Measurements from ENCODE around the gene FAM83D. TPM values are rescaled to one million over a fixed set of nuclear protein-coding genes. Genes with fewer than 3 reads are reported as not detected.

The FAM83D gene
- polyA plus RNA-seq (2013), result 5.6 TPM

- peak within 1 kb of the TSS in 1 of 2 experiments; percentile 12 for H3K27ac ChIP-seq (ENCODE audit: insufficient read depth in 1 of 2, low read depth in 1 of 2, low read length in 2 of 2, poor library complexity in 1 of 2, severe bottlenecking in 2 of 2)
- ChIA-PET CTCF (interaction anchor here (0.6 to 2.9 kb wide), 7 partner anchors 9 to 123 kb away, joined by 3 to 11 read pairs (median 6); partner anchors contain the start of gene DHX35), POLR2A (no interaction called here)
- peak; percentile 98 to 99 (median 99) for DNase-seq
- H3K27me3 ChIP-seq (replicated peaks in 2 of 5; ENCODE audit: control insufficient read depth in 4 of 5, insufficient read depth in 5 of 5, low read length in 4 of 5), result no peaks in the 10 kb centered on the region
- H3K4me1 ChIP-seq (ENCODE audit: control extremely low read depth in 1 of 4, control insufficient read depth in 4 of 4, insufficient read depth in 4 of 4, low read length in 3 of 4), result peaks cover 9 to 27% (median 20%) of the 10 kb centered on the region in 4 experiments
- H3K36me3 ChIP-seq (ENCODE audit: control insufficient read depth in 4 of 4, insufficient read depth in 4 of 4, low read length in 3 of 4), result peaks cover 0 to 7% (median 2%) of the 10 kb centered on the region in 4 experiments
- under 1% methylated on average over 94 of the region's 95 CpGs for WGBS (ENCODE audit: insufficient coverage)
- peak within 1 kb of the TSS; percentile 59 to 95 (median 80) for H3K4me3 ChIP-seq (ENCODE audit: control insufficient read depth in 1 of 7, extremely low read depth in 1 of 7, insufficient read depth in 4 of 7, low read depth in 2 of 7, low read length in 6 of 7)
- H3K9me3 ChIP-seq (ENCODE audit: control extremely low read depth in 1 of 5, control insufficient read depth in 4 of 5, insufficient read depth in 2 of 5, low read depth in 1 of 5, low read length in 4 of 5), result no peaks in the 10 kb centered on the region
These were observed at the start of gene FAM83D for GRCh38 chr20:38926142-38926933. Gene FAM83D, plus strand, starts transcription at chr20:38926417. Its CDS starts 26 bp downstream, at chr20:38926443.

- POLR2A ChIA-PET, result no interaction called here
- no peak overlapping the region for H3K4me3 ChIP-seq (ENCODE audit: control insufficient read depth in 1 of 7, extremely low read depth in 1 of 7, insufficient read depth in 4 of 7, low read depth in 2 of 7, low read length in 6 of 7)
- 100% methylated on average over 5 of the region's 6 CpGs for WGBS (ENCODE audit: insufficient coverage)
- H3K27me3 ChIP-seq (replicated peaks in 2 of 5; ENCODE audit: control insufficient read depth in 4 of 5, insufficient read depth in 5 of 5, low read length in 4 of 5), result no peaks in the 10 kb centered on the region
- H3K36me3 ChIP-seq (ENCODE audit: control insufficient read depth in 4 of 4, insufficient read depth in 4 of 4, low read length in 3 of 4), result no peaks in the 10 kb centered on the region
- CTCF ChIA-PET, result interaction anchor here (1.0 kb wide), 1 partner anchor 15 kb away, joined by 3 read pairs; no protein-coding TSS in a partner anchor
- DNase-seq, result no peak
- no peak overlapping the region for H3K27ac ChIP-seq (ENCODE audit: insufficient read depth in 1 of 2, low read depth in 1 of 2, low read length in 2 of 2, poor library complexity in 1 of 2, severe bottlenecking in 2 of 2)
- peaks cover 12 to 43% (median 33%) of the 10 kb centered on the region in 4 experiments for H3K4me1 ChIP-seq (ENCODE audit: control extremely low read depth in 1 of 4, control insufficient read depth in 4 of 4, insufficient read depth in 4 of 4, low read length in 3 of 4)
- no peaks in the 10 kb centered on the region for H3K9me3 ChIP-seq (ENCODE audit: control extremely low read depth in 1 of 5, control insufficient read depth in 4 of 5, insufficient read depth in 2 of 5, low read depth in 1 of 5, low read length in 4 of 5)
These were observed 48.7 kb upstream of the FAM83D start for GRCh38 chr20:38877483-38877882.

- DNase-seq, result peak in 2 of 3 donors; percentile 40 to 55
- ChIA-PET POLR2A (interaction anchor here (0.7 to 2.1 kb wide), 2 partner anchors 9 to 45 kb away, joined by 3 to 4 read pairs; no protein-coding TSS in a partner anchor), CTCF (interaction anchor here (1.6 to 3.3 kb wide), 4 partner anchors 9 to 19 kb away, joined by 5 to 16 read pairs (median 8); no protein-coding TSS in a partner anchor)
- WGBS (ENCODE audit: insufficient coverage), result 48% methylated on average over 4 of the region's 9 CpGs
- no peaks in the 10 kb centered on the region for H3K9me3 ChIP-seq (ENCODE audit: control extremely low read depth in 1 of 5, control insufficient read depth in 4 of 5, insufficient read depth in 2 of 5, low read depth in 1 of 5, low read length in 4 of 5)
- no peaks in the 10 kb centered on the region for H3K27me3 ChIP-seq (replicated peaks in 2 of 5; ENCODE audit: control insufficient read depth in 4 of 5, insufficient read depth in 5 of 5, low read length in 4 of 5)
- H3K36me3 ChIP-seq (ENCODE audit: control insufficient read depth in 4 of 4, insufficient read depth in 4 of 4, low read length in 3 of 4), result no peaks in the 10 kb centered on the region
- no peak overlapping the region for H3K27ac ChIP-seq (ENCODE audit: insufficient read depth in 1 of 2, low read depth in 1 of 2, low read length in 2 of 2, poor library complexity in 1 of 2, severe bottlenecking in 2 of 2)
- peaks cover 12 to 39% (median 31%) of the 10 kb centered on the region in 4 experiments for H3K4me1 ChIP-seq (ENCODE audit: control extremely low read depth in 1 of 4, control insufficient read depth in 4 of 4, insufficient read depth in 4 of 4, low read length in 3 of 4)
- no peak overlapping the region for H3K4me3 ChIP-seq (ENCODE audit: control insufficient read depth in 1 of 7, extremely low read depth in 1 of 7, insufficient read depth in 4 of 7, low read depth in 2 of 7, low read length in 6 of 7)
These were observed 47.4 kb upstream of the FAM83D start for GRCh38 chr20:38878866-38879265.

- WGBS (ENCODE audit: insufficient coverage), result 89% methylated on average over 10 of the region's 14 CpGs
- CTCF ChIA-PET, result interaction anchor here (1.3 to 3.3 kb wide), 3 partner anchors 11 to 20 kb away, joined by 3 to 16 read pairs (median 12); no protein-coding TSS in a partner anchor
- POLR2A ChIA-PET, result no interaction called here
- Histone ChIP-seq H3K36me3 (ENCODE audit: control insufficient read depth in 4 of 4, insufficient read depth in 4 of 4, low read length in 3 of 4) (no peaks in the 10 kb centered on the region), H3K9me3 (ENCODE audit: control extremely low read depth in 1 of 5, control insufficient read depth in 4 of 5, insufficient read depth in 2 of 5, low read depth in 1 of 5, low read length in 4 of 5) (no peaks in the 10 kb centered on the region), H3K27ac (ENCODE audit: insufficient read depth in 1 of 2, low read depth in 1 of 2, low read length in 2 of 2, poor library complexity in 1 of 2, severe bottlenecking in 2 of 2) (no peak overlapping the region), H3K4me3 (ENCODE audit: control insufficient read depth in 1 of 7, extremely low read depth in 1 of 7, insufficient read depth in 4 of 7, low read depth in 2 of 7, low read length in 6 of 7) (no peak overlapping the region), H3K4me1 (ENCODE audit: control extremely low read depth in 1 of 4, control insufficient read depth in 4 of 4, insufficient read depth in 4 of 4, low read length in 3 of 4) (peaks cover 4 to 19% (median 8%) of the 10 kb centered on the region in 4 experiments), H3K27me3 (replicated peaks in 2 of 5; ENCODE audit: control insufficient read depth in 4 of 5, insufficient read depth in 5 of 5, low read length in 4 of 5) (no peaks in the 10 kb centered on the region)
- no peak for DNase-seq
These were observed 45.1 kb upstream of the FAM83D start for GRCh38 chr20:38880952-38881735.

- Histone ChIP-seq H3K4me1 (ENCODE audit: control extremely low read depth in 1 of 4, control insufficient read depth in 4 of 4, insufficient read depth in 4 of 4, low read length in 3 of 4) (peaks cover 2 to 13% (median 4%) of the 10 kb centered on the region in 4 experiments), H3K27ac (ENCODE audit: insufficient read depth in 1 of 2, low read depth in 1 of 2, low read length in 2 of 2, poor library complexity in 1 of 2, severe bottlenecking in 2 of 2) (no peak overlapping the region), H3K9me3 (ENCODE audit: control extremely low read depth in 1 of 5, control insufficient read depth in 4 of 5, insufficient read depth in 2 of 5, low read depth in 1 of 5, low read length in 4 of 5) (no peaks in the 10 kb centered on the region), H3K27me3 (replicated peaks in 2 of 5; ENCODE audit: control insufficient read depth in 4 of 5, insufficient read depth in 5 of 5, low read length in 4 of 5) (no peaks in the 10 kb centered on the region), H3K4me3 (ENCODE audit: control insufficient read depth in 1 of 7, extremely low read depth in 1 of 7, insufficient read depth in 4 of 7, low read depth in 2 of 7, low read length in 6 of 7) (no peak overlapping the region), H3K36me3 (ENCODE audit: control insufficient read depth in 4 of 4, insufficient read depth in 4 of 4, low read length in 3 of 4) (no peaks in the 10 kb centered on the region)
- ChIA-PET POLR2A (no interaction called here), CTCF (interaction anchor here (3.1 kb wide), 1 partner anchor 11 kb away, joined by 12 read pairs; no protein-coding TSS in a partner anchor)
- DNase-seq, result no peak
- 100% methylated on average over 3 of the region's 4 CpGs for whole genome bisulfite sequencing (ENCODE audit: insufficient coverage)
These were observed 44.3 kb upstream of the FAM83D start for GRCh38 chr20:38881806-38882440.

- WGBS (ENCODE audit: insufficient coverage), result 92% methylated on average over 2 of the region's 2 CpGs
- Histone ChIP-seq H3K4me1 (ENCODE audit: control extremely low read depth in 1 of 4, control insufficient read depth in 4 of 4, insufficient read depth in 4 of 4, low read length in 3 of 4) (peaks cover 2 to 11% (median 4%) of the 10 kb centered on the region in 4 experiments), H3K36me3 (ENCODE audit: control insufficient read depth in 4 of 4, insufficient read depth in 4 of 4, low read length in 3 of 4) (no peaks in the 10 kb centered on the region), H3K4me3 (ENCODE audit: control insufficient read depth in 1 of 7, extremely low read depth in 1 of 7, insufficient read depth in 4 of 7, low read depth in 2 of 7, low read length in 6 of 7) (no peak overlapping the region), H3K9me3 (ENCODE audit: control extremely low read depth in 1 of 5, control insufficient read depth in 4 of 5, insufficient read depth in 2 of 5, low read depth in 1 of 5, low read length in 4 of 5) (no peaks in the 10 kb centered on the region), H3K27ac (ENCODE audit: insufficient read depth in 1 of 2, low read depth in 1 of 2, low read length in 2 of 2, poor library complexity in 1 of 2, severe bottlenecking in 2 of 2) (no peak overlapping the region), H3K27me3 (replicated peaks in 2 of 5; ENCODE audit: control insufficient read depth in 4 of 5, insufficient read depth in 5 of 5, low read length in 4 of 5) (no peaks in the 10 kb centered on the region)
- CTCF ChIA-PET, result interaction anchor here (1.5 to 3.1 kb wide), 3 partner anchors 10 to 49 kb away, joined by 3 to 12 read pairs (median 7); no protein-coding TSS in a partner anchor
- DNase-seq, result no peak
- POLR2A ChIA-PET, result no interaction called here
These were observed 43.6 kb upstream of the FAM83D start for GRCh38 chr20:38882600-38882999.
